RWPE2 (cell line): Measurements from ENCODE around the gene CREG2.

Experiments
- ATAC-seq: fragments of 200-7000 bp; cut with Tn5 transposase; 3 replicates; pipeline ENCODE4 v1.9.1; 2021; ENCODE audit warnings: low read depth
- DNase-seq: peaks from one replicate; pipeline ENCODE4 v3.0.0-alpha.2; 2020; ENCODE audit warnings: low spot score
- H3K27ac ChIP-seq: fragments of 450-650 bp; 2 replicates; pipeline ENCODE4 v1.5.1; 2017; ENCODE audit warnings: mild to moderate bottlenecking; ENCODE audit not compliant: poor library complexity, severe bottlenecking
- H3K27me3 ChIP-seq: fragments of 250-450 bp; sonication (Bioruptor Pico); 2 replicates; pipeline ENCODE4 v1.5.1; 2021; ENCODE audit warnings: mild to moderate bottlenecking, moderate library complexity; ENCODE audit not compliant: insufficient read depth, poor library complexity, severe bottlenecking
- H3K36me3 ChIP-seq: fragments of 250-450 bp; sonication (Bioruptor Pico); 2 replicates; pipeline ENCODE4 v1.5.1; 2020; ENCODE audit warnings: low read depth, mild to moderate bottlenecking, moderate library complexity
- H3K4me1 ChIP-seq: fragments of 250-450 bp; sonication (Bioruptor Pico); 2 replicates; pipeline ENCODE4 v1.5.1; 2021; ENCODE audit warnings: mild to moderate bottlenecking, moderate library complexity; ENCODE audit not compliant: insufficient read depth, poor library complexity, severe bottlenecking
- H3K4me3 ChIP-seq: fragments of 250-450 bp; sonication (Bioruptor Pico); 2 replicates; pipeline ENCODE4 v1.5.1; 2021; ENCODE audit warnings: mild to moderate bottlenecking, moderate library complexity; ENCODE audit not compliant: severe bottlenecking
- H3K9me3 ChIP-seq: fragments of 250-450 bp; sonication (Bioruptor Pico); 2 replicates; pipeline ENCODE4 v1.5.1; 2021; ENCODE audit warnings: mild to moderate bottlenecking, moderate library complexity; ENCODE audit not compliant: severe bottlenecking
- TF ChIP-seq, protein P1 (sequence below): fragments of 450-650 bp; IDR thresholded peaks from one replicate; pipeline ENCODE4 v1.5.1; 2017; ENCODE audit warnings: mild to moderate bottlenecking, moderate library complexity; ENCODE audit not compliant: poor library complexity, severe bottlenecking

The CREG2 gene

DNA sequence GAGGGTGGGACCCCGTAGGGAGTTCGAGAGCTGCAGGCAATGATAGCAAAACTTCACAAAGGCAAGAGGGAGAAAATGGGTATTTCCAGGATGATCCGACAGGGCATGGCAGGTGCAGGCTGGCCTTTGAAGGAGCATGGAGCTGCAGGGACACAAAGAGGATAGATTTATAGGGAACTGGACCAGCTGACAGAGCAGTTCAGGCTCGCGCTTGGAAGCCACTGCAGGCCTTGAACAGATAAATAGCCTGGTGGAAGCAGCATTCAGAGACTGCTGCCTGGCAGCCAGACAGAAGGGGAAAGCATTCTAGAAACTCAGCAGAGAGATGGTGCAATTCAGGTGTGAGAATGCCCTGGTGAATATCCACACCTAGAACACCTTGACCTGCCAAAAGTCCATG is 29.3 kb upstream of the CREG2 start:
- TF ChIP-seq, protein P1, sequence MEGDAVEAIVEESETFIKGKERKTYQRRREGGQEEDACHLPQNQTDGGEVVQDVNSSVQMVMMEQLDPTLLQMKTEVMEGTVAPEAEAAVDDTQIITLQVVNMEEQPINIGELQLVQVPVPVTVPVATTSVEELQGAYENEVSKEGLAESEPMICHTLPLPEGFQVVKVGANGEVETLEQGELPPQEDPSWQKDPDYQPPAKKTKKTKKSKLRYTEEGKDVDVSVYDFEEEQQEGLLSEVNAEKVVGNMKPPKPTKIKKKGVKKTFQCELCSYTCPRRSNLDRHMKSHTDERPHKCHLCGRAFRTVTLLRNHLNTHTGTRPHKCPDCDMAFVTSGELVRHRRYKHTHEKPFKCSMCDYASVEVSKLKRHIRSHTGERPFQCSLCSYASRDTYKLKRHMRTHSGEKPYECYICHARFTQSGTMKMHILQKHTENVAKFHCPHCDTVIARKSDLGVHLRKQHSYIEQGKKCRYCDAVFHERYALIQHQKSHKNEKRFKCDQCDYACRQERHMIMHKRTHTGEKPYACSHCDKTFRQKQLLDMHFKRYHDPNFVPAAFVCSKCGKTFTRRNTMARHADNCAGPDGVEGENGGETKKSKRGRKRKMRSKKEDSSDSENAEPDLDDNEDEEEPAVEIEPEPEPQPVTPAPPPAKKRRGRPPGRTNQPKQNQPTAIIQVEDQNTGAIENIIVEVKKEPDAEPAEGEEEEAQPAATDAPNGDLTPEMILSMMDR: no peak
- H3K27ac ChIP-seq: no peak overlapping the region
- no peaks in the 10 kb centered on the region for H3K36me3 ChIP-seq
- H3K4me3 ChIP-seq: no peak overlapping the region
- ATAC-seq: peak; percentile 21; the same call in 1 of the 3 replicates
- H3K4me1 ChIP-seq: no peaks in the 10 kb centered on the region
- DNase-seq: no peak
- H3K27me3 ChIP-seq: no peaks in the 10 kb centered on the region
- H3K9me3 ChIP-seq: peaks cover 3% of the 10 kb centered on the region

DNA sequence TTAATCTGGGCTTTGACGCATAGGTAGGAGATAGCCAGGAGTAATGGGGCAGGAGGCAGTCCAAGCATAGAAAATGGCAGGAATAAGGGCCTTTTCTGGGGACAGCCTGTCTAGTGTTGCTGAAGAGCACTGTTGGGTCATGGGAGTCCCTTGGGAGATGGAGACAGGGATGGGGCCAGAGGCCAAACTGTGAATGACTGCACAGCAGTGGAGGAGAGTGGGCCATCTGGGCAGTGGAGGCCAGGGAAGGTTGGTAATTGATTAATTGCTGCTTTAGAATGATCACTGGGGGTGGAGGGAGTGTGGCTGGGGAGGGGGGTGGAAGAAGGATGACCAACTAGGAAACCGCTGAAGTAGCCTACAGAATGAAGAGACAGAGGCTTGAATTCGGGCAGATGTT is 28.6 kb upstream of the CREG2 start:
- TF ChIP-seq, protein P1: no peak
- Histone ChIP-seq H3K4me1 (no peaks in the 10 kb centered on the region), H3K9me3 (peaks cover 3% of the 10 kb centered on the region), H3K36me3 (no peaks in the 10 kb centered on the region), H3K27ac (no peak overlapping the region), H3K27me3 (no peaks in the 10 kb centered on the region), H3K4me3 (no peak overlapping the region)
- ATAC-seq (no peak), DNase-seq (no peak)

DNA sequence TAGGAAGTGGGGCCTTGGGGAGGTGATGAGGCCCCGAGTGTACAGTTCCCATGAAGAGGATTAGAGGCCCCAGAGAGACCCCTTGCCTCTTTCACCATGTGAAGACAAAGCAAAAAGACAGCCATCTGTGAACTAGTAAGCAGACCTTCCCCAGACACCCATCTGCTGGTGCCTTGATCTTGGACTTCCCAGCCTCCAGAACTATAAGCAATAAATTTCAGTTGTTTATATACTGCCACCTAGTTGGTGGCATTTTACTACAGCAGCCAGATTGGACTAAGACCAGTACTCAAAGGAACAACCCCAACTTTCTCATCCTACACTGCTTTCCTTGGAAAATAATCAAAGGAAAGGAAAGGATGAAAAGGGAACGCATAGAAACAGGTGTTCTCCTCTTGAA is 27.9 kb upstream of the CREG2 start:
- ATAC-seq: no peak
- H3K27me3 ChIP-seq: no peaks in the 10 kb centered on the region
- no peak for DNase-seq
- no peak overlapping the region for H3K27ac ChIP-seq
- H3K4me1 ChIP-seq: no peaks in the 10 kb centered on the region
- H3K9me3 ChIP-seq: peaks cover 3% of the 10 kb centered on the region
- TF ChIP-seq, protein P1: peak; percentile 24
- H3K4me3 ChIP-seq: no peak overlapping the region
- no peaks in the 10 kb centered on the region for H3K36me3 ChIP-seq

DNA sequence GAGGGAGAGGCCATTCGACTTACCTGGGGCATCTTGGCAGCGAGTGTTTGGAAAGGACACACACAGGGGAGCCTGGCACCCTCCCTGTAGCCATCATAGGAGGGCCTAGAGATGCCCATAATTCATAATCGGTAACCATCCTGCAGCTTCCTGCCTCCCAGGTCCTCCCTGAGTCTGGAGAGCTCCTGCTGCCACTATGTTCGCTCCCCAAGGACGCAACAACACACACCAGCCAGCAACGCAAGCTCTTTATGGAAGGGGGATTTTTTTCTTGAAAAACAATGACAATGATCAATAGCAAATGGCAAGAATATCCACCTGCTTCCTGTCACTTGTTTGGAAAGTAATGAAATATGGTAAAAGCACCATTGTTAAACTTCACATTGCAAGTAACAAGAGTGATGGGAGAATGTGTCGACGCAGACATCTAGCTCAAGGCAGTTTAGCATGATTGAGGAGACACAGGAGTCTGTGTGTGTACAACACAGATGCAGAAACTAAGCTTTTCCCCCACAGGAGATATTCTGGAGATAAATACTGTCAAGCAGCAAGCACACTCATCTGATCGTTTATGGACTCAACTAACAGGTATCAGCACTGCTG is 24.9 kb upstream of the CREG2 start:
- Histone ChIP-seq H3K9me3 (peaks cover 3% of the 10 kb centered on the region), H3K4me3 (no peak overlapping the region), H3K4me1 (no peaks in the 10 kb centered on the region), H3K27ac (no peak overlapping the region), H3K27me3 (no peaks in the 10 kb centered on the region), H3K36me3 (no peaks in the 10 kb centered on the region)
- DNase-seq (no peak), ATAC-seq (no peak)
- TF ChIP-seq, protein P1: no peak

DNA sequence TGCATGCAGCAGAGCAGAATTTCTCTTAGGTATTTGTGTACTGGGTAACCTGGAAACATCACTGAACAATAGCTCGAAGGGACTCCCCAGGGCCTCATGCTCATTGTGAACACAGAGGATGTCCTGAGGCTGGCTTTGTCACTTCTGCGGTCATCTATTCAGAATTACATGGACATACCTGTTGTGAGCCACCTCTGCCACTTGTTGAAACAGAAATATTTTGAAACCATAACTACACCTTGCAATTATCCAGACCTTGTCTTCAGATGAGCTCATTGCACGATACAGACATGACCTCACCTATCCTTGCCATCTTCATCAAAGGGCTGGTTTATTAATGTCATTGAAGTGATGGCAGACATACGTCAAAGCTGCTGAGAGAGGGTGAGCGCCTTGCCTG is 23.4 kb upstream of the CREG2 start:
- TF ChIP-seq, protein P1: no peak
- peaks cover 3% of the 10 kb centered on the region for H3K9me3 ChIP-seq
- ATAC-seq (no peak), DNase-seq (no peak)
- H3K4me3 ChIP-seq: no peak overlapping the region
- H3K27ac ChIP-seq: no peak overlapping the region
- H3K4me1 ChIP-seq: no peaks in the 10 kb centered on the region
- H3K36me3 ChIP-seq: no peaks in the 10 kb centered on the region
- no peaks in the 10 kb centered on the region for H3K27me3 ChIP-seq
